ENCODE results near the gene KDM1B. TPM values are rescaled to one million over a fixed set of nuclear protein-coding genes. Genes with fewer than 3 reads are reported as not detected.

Gene KDM1B
- total RNA-seq, 1 experiment from 2014 or later: 9.5 TPM

- intact Hi-C loops (cut with micrococcal nuclease; ENCODE audit: unreplicated experiment): no loop called here
- Mint-ChIP-seq H3K4me1 (ENCODE audit: low read depth, unreplicated experiment) (peaks cover 14% of the 10 kb centered on the region), H3K36me3 (ENCODE audit: insufficient read depth, unreplicated experiment) (no peaks in the 10 kb centered on the region), H3K4me3 (ENCODE audit: unreplicated experiment) (no peak overlapping the region), H3K27ac (ENCODE audit: unreplicated experiment) (no peak overlapping the region), H3K9me3 (ENCODE audit: unreplicated experiment) (peaks cover 9% of the 10 kb centered on the region), H3K27me3 (ENCODE audit: insufficient read depth, unreplicated experiment) (no peaks in the 10 kb centered on the region)
- BruUV-seq (replicated peaks): no TSS peak
- Histone ChIP-seq H3K4me3 (ENCODE audit: low read depth, low read length) (no peak overlapping the region), H3K27me3 (replicated peaks; ENCODE audit: control insufficient read depth, insufficient read depth, low read length) (no peaks in the 10 kb centered on the region), H3K36me3 (ENCODE audit: control insufficient read depth, insufficient read depth, low read length) (no peaks in the 10 kb centered on the region), H3K9me3 (no peaks in the 10 kb centered on the region), H3K4me1 (peaks cover 6% of the 10 kb centered on the region; the same call in 1 of the 2 replicates)
- ChIA-PET CTCF (no interaction called here), POLR2A (no interaction called here)
- DNase-seq: no peak
- TF ChIP-seq CTCF (IDR thresholded peaks at IDR 0.05; ENCODE audit: insufficient read depth in 1 of 2, low read depth in 1 of 2, low read length in 1 of 2, severe bottlenecking in 1 of 2, unreplicated experiment in 1 of 2): no peak
Observed at GRCh38 chr6:18269253-18269652, 114.0 kb downstream of the KDM1B start.

- no peaks in the 10 kb centered on the region for H3K27me3 Mint-ChIP-seq (ENCODE audit: insufficient read depth, unreplicated experiment)
- peaks cover 14% of the 10 kb centered on the region for H3K4me1 Mint-ChIP-seq (ENCODE audit: low read depth, unreplicated experiment)
- ChIA-PET POLR2A (no interaction called here), CTCF (no interaction called here)
- DNase-seq: no peak
- Histone ChIP-seq H3K36me3 (ENCODE audit: control insufficient read depth, insufficient read depth, low read length) (no peaks in the 10 kb centered on the region), H3K27me3 (replicated peaks; ENCODE audit: control insufficient read depth, insufficient read depth, low read length) (no peaks in the 10 kb centered on the region), H3K4me3 (ENCODE audit: low read depth, low read length) (no peak overlapping the region), H3K4me1 (peaks cover 6% of the 10 kb centered on the region; the same call in 1 of the 2 replicates), H3K9me3 (no peaks in the 10 kb centered on the region)
- no TSS peak for BruUV-seq (replicated peaks)
- intact Hi-C loops (cut with micrococcal nuclease; ENCODE audit: unreplicated experiment): no loop called here
- no peak overlapping the region for H3K27ac Mint-ChIP-seq (ENCODE audit: unreplicated experiment)
- TF ChIP-seq CTCF (IDR thresholded peaks at IDR 0.05; ENCODE audit: insufficient read depth in 1 of 2, low read depth in 1 of 2, low read length in 1 of 2, severe bottlenecking in 1 of 2, unreplicated experiment in 1 of 2): no peak
- no peak overlapping the region for H3K4me3 Mint-ChIP-seq (ENCODE audit: unreplicated experiment)
- no peaks in the 10 kb centered on the region for H3K36me3 Mint-ChIP-seq (ENCODE audit: insufficient read depth, unreplicated experiment)
- peaks cover 9% of the 10 kb centered on the region for H3K9me3 Mint-ChIP-seq (ENCODE audit: unreplicated experiment)
Observed at GRCh38 chr6:18269717-18270116, 114.5 kb downstream of the KDM1B start.

GRCh38 chr6:18270216-18270615, 115.0 kb downstream of the KDM1B start:
- ChIA-PET CTCF (no interaction called here), POLR2A (no interaction called here)

More at GRCh38 chr6:18270216-18270615, 115.0 kb downstream of the KDM1B start:
- H3K4me1 Mint-ChIP-seq (ENCODE audit: low read depth, unreplicated experiment): peaks cover 11% of the 10 kb centered on the region
- Histone ChIP-seq H3K4me1 (peaks cover 4% of the 10 kb centered on the region; the same call in 1 of the 2 replicates), H3K27me3 (replicated peaks; ENCODE audit: control insufficient read depth, insufficient read depth, low read length) (no peaks in the 10 kb centered on the region), H3K36me3 (ENCODE audit: control insufficient read depth, insufficient read depth, low read length) (no peaks in the 10 kb centered on the region), H3K4me3 (ENCODE audit: low read depth, low read length) (no peak overlapping the region), H3K9me3 (no peaks in the 10 kb centered on the region)
- TF ChIP-seq CTCF (IDR thresholded peaks at IDR 0.05; ENCODE audit: insufficient read depth in 1 of 2, low read depth in 1 of 2, low read length in 1 of 2, severe bottlenecking in 1 of 2, unreplicated experiment in 1 of 2): no peak
- no peak for DNase-seq
- no peaks in the 10 kb centered on the region for H3K36me3 Mint-ChIP-seq (ENCODE audit: insufficient read depth, unreplicated experiment)
- intact Hi-C loops (cut with micrococcal nuclease; ENCODE audit: unreplicated experiment): no loop called here
- no peak overlapping the region for H3K4me3 Mint-ChIP-seq (ENCODE audit: unreplicated experiment)
- BruUV-seq (replicated peaks): no TSS peak
- peaks cover 3% of the 10 kb centered on the region for H3K27me3 Mint-ChIP-seq (ENCODE audit: insufficient read depth, unreplicated experiment)
- no peak overlapping the region for H3K27ac Mint-ChIP-seq (ENCODE audit: unreplicated experiment)
- H3K9me3 Mint-ChIP-seq (ENCODE audit: unreplicated experiment): peaks cover 9% of the 10 kb centered on the region

Other genes starting within 250 kb of the KDM1B start
- gene KIF13A, start 167.8 kb upstream of the KDM1B start, total RNA-seq (2022): 13.8 and 14.0 TPM in 2 replicates
- gene NHLRC1, start 32.7 kb upstream of the KDM1B start, total RNA-seq (2022): 1.6 and 2.1 TPM in 2 replicates
- gene TPMT, start 345 bp upstream of the KDM1B start, total RNA-seq (2022): 10.1 and 11.0 TPM in 2 replicates
- 170 and 171 TPM in 2 replicates for gene DEK, start 109.1 kb downstream of the KDM1B start, total RNA-seq (2022)
- gene RNF144B, start 231.9 kb downstream of the KDM1B start, total RNA-seq (2022): 0.39 TPM in 2 replicates

All from Caco-2 (cell line).